ENCODE measurements around the gene YPEL3.

YPEL3 gene

GRCh38 chr16:30065102-30065942, 30.7 kb downstream of the YPEL3 start, which contains the start of gene ALDOA:
TSS of gene ALDOA (plus strand) at chr16:30065760. CDS start at chr16:30066898, 1,138 bp downstream.
- peak within 1 kb of the TSS; percentile 99 for H3K4me3 ChIP-seq (ENCODE audit: low read depth, low read length)
- CTCF ChIA-PET: interaction anchor here (1.0 to 3.0 kb wide), 4 partner anchors 11 to 27 kb away, joined by 4 to 17 read pairs (median 10); partner anchors contain the start of gene TBX6
- no peak for TF ChIP-seq CTCF (IDR thresholded peaks at IDR 0.05; ENCODE audit: insufficient read depth, low read length, missing control alignments)
- POLR2A ChIA-PET: interaction anchor here (0.9 to 3.5 kb wide), 12 partner anchors 8 to 569 kb away, joined by 3 to 66 read pairs (median 5); partner anchors contain the start of genes PPP4C and TBX6
- peak; percentile 91 for DNase-seq (ENCODE audit: low read depth, low spot score)

GRCh38 chr16:30064729-30065101, 31.3 kb downstream of the YPEL3 start:
- POLR2A ChIA-PET: interaction anchor here (1.0 to 3.5 kb wide), 10 partner anchors 7 to 306 kb away, joined by 3 to 66 read pairs (median 6); partner anchors contain the start of genes PPP4C and TBX6
- H3K4me3 ChIP-seq (ENCODE audit: low read depth, low read length): peak overlapping the region; percentile 69
- TF ChIP-seq CTCF (IDR thresholded peaks at IDR 0.05; ENCODE audit: insufficient read depth, low read length, missing control alignments): no peak
- no peak for DNase-seq (ENCODE audit: low read depth, low spot score)
- CTCF ChIA-PET: interaction anchor here (2.5 to 2.8 kb wide), 2 partner anchors 11 to 12 kb away, joined by 9 to 17 read pairs; a partner anchor contains a TSS

- CTCF ChIA-PET: interaction anchor here (1.5 to 2.5 kb wide), 2 partner anchors 9 to 10 kb away, joined by 9 to 17 read pairs; a partner anchor contains a TSS
- TF ChIP-seq CTCF (IDR thresholded peaks at IDR 0.05; ENCODE audit: insufficient read depth, low read length, missing control alignments): peak; percentile 23
- DNase-seq (ENCODE audit: low read depth, low spot score): no peak
- peak overlapping the region; percentile 69 for H3K4me3 ChIP-seq (ENCODE audit: low read depth, low read length)
- POLR2A ChIA-PET: interaction anchor here (1.2 to 3.0 kb wide), 2 partner anchors 11 to 27 kb away, joined by 3 to 36 read pairs; partner anchors contain the start of gene TBX6
Measured at GRCh38 chr16:30063893-30064728, 31.9 kb downstream of the YPEL3 start.

GRCh38 chr16:30063278-30063892, 32.6 kb downstream of the YPEL3 start:
- no peak for DNase-seq (ENCODE audit: low read depth, low spot score)
- H3K4me3 ChIP-seq (ENCODE audit: low read depth, low read length): peak overlapping the region; percentile 69
- TF ChIP-seq CTCF (IDR thresholded peaks at IDR 0.05; ENCODE audit: insufficient read depth, low read length, missing control alignments): no peak
- CTCF ChIA-PET: interaction anchor here (1.5 kb wide), 1 partner anchor 8 kb away, joined by 9 read pairs; no protein-coding TSS in a partner anchor
- POLR2A ChIA-PET: interaction anchor here (1.2 kb wide), 1 partner anchor 28 kb away, joined by 3 read pairs; the partner anchor contains the start of gene TBX6

GRCh38 chr16:30060836-30061554, 35.0 kb downstream of the YPEL3 start:
- POLR2A ChIA-PET: interaction anchor here (0.6 kb wide), 2 partner anchors 8 to 606 kb away, joined by 3 read pairs; a partner anchor contains a TSS
- H3K4me3 ChIP-seq (ENCODE audit: low read depth, low read length): no peak overlapping the region
- no peak for TF ChIP-seq CTCF (IDR thresholded peaks at IDR 0.05; ENCODE audit: insufficient read depth, low read length, missing control alignments)
- CTCF ChIA-PET: no interaction called here
- no peak for DNase-seq (ENCODE audit: low read depth, low spot score)
